GM23248 (cell line): Measurements from ENCODE around the gene UBAP2.

Source experiments
- EZH2 ChIP-seq: fragments of 200-600 bp; sonication (generic); IDR thresholded peaks from 2 replicates; pipeline ENCODE4 v1.6.1; 2018; ENCODE audit warnings: antibody characterized with exemption, mild to moderate bottlenecking; ENCODE audit not compliant: insufficient read depth, poor library complexity, severe bottlenecking
- EZH2phosphoT487 ChIP-seq: fragments of 200-600 bp; sonication (generic); IDR thresholded peaks from 2 replicates; pipeline ENCODE4 v1.6.1; 2018; ENCODE audit warnings: antibody characterized with exemption, moderate library complexity, mild to moderate bottlenecking, low read depth; ENCODE audit not compliant: insufficient read depth

DNA sequence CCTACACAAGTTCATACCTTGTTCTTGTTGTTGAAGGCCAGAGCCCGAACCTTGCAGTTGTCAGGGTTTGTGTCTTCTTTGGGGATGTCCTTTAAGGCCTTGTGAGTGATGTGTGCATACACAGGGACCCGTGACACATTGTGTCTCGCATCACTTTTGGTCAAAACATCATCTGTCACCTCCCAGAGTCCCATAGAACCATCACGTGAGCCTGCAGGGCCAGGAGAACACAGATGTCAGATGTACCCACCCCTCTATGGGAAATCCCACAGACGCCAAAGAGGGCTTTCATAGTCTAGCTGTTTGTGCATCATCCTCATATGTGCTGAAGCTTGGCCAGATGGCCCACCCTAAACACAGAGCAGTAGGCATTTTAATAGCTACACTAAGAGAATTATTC, 49.6 kb upstream of the UBAP2 start:
- TF ChIP-seq EZH2 = no peak
- no peak for TF ChIP-seq EZH2phosphoT487
